ENCODE measurements around the gene PAN3. TPM values are rescaled to one million over a fixed set of nuclear protein-coding genes. Genes with fewer than 3 reads are reported as not detected.

Gene PAN3
- total and polyA plus RNA-seq, 2 donors (not counting 1 experiment from before 2014, with no cell fraction given) = 13.9 to 18.5 TPM

DNA sequence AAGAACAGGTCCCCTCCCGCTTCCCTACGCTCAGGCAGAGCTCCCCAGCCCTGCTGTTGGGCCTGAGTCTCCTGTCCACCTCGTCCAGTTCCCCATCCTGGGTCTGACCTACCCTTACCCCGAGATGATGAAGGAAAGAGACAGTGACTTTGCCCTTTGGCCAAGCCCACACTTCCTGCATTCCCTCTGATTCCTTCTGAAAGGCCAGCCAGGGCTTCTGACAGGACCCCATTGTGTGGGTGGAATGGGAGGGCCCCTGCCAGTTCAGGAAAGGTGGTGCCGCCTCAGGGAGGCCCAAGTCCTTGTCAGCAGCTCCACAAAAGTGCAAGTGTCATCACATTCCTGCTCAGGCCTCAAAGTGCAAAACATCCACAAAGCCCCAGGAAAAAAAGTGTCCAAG is 177.8 kb downstream of the PAN3 start:
- Histone ChIP-seq H3K4me3 (replicated peaks in 1 of 4; ENCODE audit: control extremely low read depth in 1 of 4, insufficient read depth in 1 of 4, low read depth in 3 of 4, low read length in 4 of 4) (no peak overlapping the region), H3K9ac (ENCODE audit: insufficient read depth, low read length) (no peak overlapping the region), H3K27me3 (ENCODE audit: control insufficient read depth, insufficient read depth, low read length) (no peaks in the 10 kb centered on the region), H3K4me1 (ENCODE audit: control insufficient read depth, extremely low read depth, insufficient read depth, low read length) (no peaks in the 10 kb centered on the region), H4K20me1 (ENCODE audit: control insufficient read depth, extremely low read depth, insufficient read depth, low read length) (no peaks in the 10 kb centered on the region), H3K4me2 (ENCODE audit: extremely low read depth, insufficient read depth, low read length) (no peak overlapping the region), H3K79me2 (ENCODE audit: control insufficient read depth, insufficient read depth, low read length) (no peaks in the 10 kb centered on the region), H3K27ac (ENCODE audit: insufficient read depth, low read length) (no peak overlapping the region), H2AFZ (ENCODE audit: low read length) (no peak overlapping the region), H3K36me3 (ENCODE audit: control insufficient read depth, insufficient read depth, low read length) (no peaks in the 10 kb centered on the region), H3K9me3 (ENCODE audit: control insufficient read depth, insufficient read depth, low read depth, low read length) (no peaks in the 10 kb centered on the region)
- DNase-seq (ENCODE audit: low read depth in 2 of 2) = no peak
- TF ChIP-seq EZH2 (IDR thresholded peaks at IDR 0.05; ENCODE audit: low read length, missing control alignments) = no peak
- TF ChIP-seq, protein P1, sequence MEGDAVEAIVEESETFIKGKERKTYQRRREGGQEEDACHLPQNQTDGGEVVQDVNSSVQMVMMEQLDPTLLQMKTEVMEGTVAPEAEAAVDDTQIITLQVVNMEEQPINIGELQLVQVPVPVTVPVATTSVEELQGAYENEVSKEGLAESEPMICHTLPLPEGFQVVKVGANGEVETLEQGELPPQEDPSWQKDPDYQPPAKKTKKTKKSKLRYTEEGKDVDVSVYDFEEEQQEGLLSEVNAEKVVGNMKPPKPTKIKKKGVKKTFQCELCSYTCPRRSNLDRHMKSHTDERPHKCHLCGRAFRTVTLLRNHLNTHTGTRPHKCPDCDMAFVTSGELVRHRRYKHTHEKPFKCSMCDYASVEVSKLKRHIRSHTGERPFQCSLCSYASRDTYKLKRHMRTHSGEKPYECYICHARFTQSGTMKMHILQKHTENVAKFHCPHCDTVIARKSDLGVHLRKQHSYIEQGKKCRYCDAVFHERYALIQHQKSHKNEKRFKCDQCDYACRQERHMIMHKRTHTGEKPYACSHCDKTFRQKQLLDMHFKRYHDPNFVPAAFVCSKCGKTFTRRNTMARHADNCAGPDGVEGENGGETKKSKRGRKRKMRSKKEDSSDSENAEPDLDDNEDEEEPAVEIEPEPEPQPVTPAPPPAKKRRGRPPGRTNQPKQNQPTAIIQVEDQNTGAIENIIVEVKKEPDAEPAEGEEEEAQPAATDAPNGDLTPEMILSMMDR (conservative IDR thresholded peaks at IDR 0.05 in 1 of 2, IDR thresholded peaks at IDR 0.05 in 1 of 2; ENCODE audit: low read depth in 1 of 2, low read length in 2 of 2) = no peak

DNA sequence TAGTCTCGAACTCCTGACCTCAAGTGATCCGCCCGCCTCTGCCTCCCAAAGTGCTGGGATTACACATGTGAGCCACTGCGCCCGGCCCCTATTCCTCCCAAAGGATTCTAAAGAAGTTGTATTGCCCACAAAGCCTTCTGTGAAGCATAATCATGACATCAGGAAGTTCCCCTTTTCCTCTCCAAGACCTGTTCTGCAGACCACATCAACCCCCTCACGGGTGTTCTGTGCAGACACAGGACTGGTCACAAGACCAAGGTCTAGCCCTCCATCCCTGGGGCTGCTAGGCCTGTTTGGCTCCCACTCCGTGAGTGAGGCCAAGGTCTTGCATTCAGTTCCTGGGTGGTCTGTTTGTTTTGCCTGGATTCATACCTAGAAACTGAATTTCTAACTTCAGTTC is 178.5 kb downstream of the PAN3 start:
- H3K4me2 ChIP-seq (ENCODE audit: extremely low read depth, insufficient read depth, low read length) = no peak overlapping the region
- no peaks in the 10 kb centered on the region for H3K79me2 ChIP-seq (ENCODE audit: control insufficient read depth, insufficient read depth, low read length)
- no peaks in the 10 kb centered on the region for H3K36me3 ChIP-seq (ENCODE audit: control insufficient read depth, insufficient read depth, low read length)
- no peaks in the 10 kb centered on the region for H4K20me1 ChIP-seq (ENCODE audit: control insufficient read depth, extremely low read depth, insufficient read depth, low read length)
- H2AFZ ChIP-seq (ENCODE audit: low read length) = no peak overlapping the region
- H3K27me3 ChIP-seq (ENCODE audit: control insufficient read depth, insufficient read depth, low read length) = no peaks in the 10 kb centered on the region
- no peak overlapping the region for H3K9ac ChIP-seq (ENCODE audit: insufficient read depth, low read length)
- no peak for TF ChIP-seq EZH2 (IDR thresholded peaks at IDR 0.05; ENCODE audit: low read length, missing control alignments)
- TF ChIP-seq, protein P1 (conservative IDR thresholded peaks at IDR 0.05 in 1 of 2, IDR thresholded peaks at IDR 0.05 in 1 of 2; ENCODE audit: low read depth in 1 of 2, low read length in 2 of 2) = no peak
- no peaks in the 10 kb centered on the region for H3K4me1 ChIP-seq (ENCODE audit: control insufficient read depth, extremely low read depth, insufficient read depth, low read length)
- H3K27ac ChIP-seq (ENCODE audit: insufficient read depth, low read length) = no peak overlapping the region
- DNase-seq (ENCODE audit: low read depth in 2 of 2) = no peak
- H3K9me3 ChIP-seq (ENCODE audit: control insufficient read depth, insufficient read depth, low read depth, low read length) = no peaks in the 10 kb centered on the region
- H3K4me3 ChIP-seq (replicated peaks in 1 of 4; ENCODE audit: control extremely low read depth in 1 of 4, insufficient read depth in 1 of 4, low read depth in 3 of 4, low read length in 4 of 4) = no peak overlapping the region

DNA sequence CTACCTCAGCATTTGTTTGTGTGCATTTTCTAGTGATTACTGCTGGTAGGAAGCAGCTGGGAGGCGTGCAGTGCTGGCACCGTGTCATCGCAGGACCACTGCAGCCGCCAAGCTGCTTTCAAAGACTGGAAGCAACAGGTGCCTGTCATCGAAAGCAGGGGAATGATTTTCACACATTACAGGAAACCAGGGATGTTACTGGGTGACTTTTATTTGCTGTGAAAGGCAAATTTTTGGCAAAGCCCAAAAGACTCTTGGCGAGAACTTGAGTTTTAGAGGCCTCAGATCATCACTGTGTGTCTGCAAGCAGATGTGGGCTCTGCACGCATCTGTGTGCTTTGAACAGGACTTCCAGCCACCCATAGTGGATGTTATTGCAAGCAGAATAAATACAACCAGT is 180.2 kb downstream of the PAN3 start:
- Histone ChIP-seq H3K4me3 (replicated peaks in 1 of 4; ENCODE audit: control extremely low read depth in 1 of 4, insufficient read depth in 1 of 4, low read depth in 3 of 4, low read length in 4 of 4) (no peak overlapping the region), H3K9ac (ENCODE audit: insufficient read depth, low read length) (no peak overlapping the region), H3K9me3 (ENCODE audit: control insufficient read depth, insufficient read depth, low read depth, low read length) (no peaks in the 10 kb centered on the region), H4K20me1 (ENCODE audit: control insufficient read depth, extremely low read depth, insufficient read depth, low read length) (no peaks in the 10 kb centered on the region), H3K27me3 (ENCODE audit: control insufficient read depth, insufficient read depth, low read length) (no peaks in the 10 kb centered on the region), H3K79me2 (ENCODE audit: control insufficient read depth, insufficient read depth, low read length) (no peaks in the 10 kb centered on the region), H3K4me2 (ENCODE audit: extremely low read depth, insufficient read depth, low read length) (no peak overlapping the region), H3K36me3 (ENCODE audit: control insufficient read depth, insufficient read depth, low read length) (no peaks in the 10 kb centered on the region), H3K4me1 (ENCODE audit: control insufficient read depth, extremely low read depth, insufficient read depth, low read length) (no peaks in the 10 kb centered on the region), H3K27ac (ENCODE audit: insufficient read depth, low read length) (no peak overlapping the region), H2AFZ (ENCODE audit: low read length) (no peak overlapping the region)
- no peak for TF ChIP-seq EZH2 (IDR thresholded peaks at IDR 0.05; ENCODE audit: low read length, missing control alignments)
- TF ChIP-seq, protein P1 (conservative IDR thresholded peaks at IDR 0.05 in 1 of 2, IDR thresholded peaks at IDR 0.05 in 1 of 2; ENCODE audit: low read depth in 1 of 2, low read length in 2 of 2) = no peak
- DNase-seq (ENCODE audit: low read depth in 2 of 2) = no peak
